Kidney epithelial cell (primary cell): ENCODE data around the gene XCR1. TPM values are rescaled to one million over a fixed set of nuclear protein-coding genes. Genes with fewer than 3 reads are reported as not detected.

Experiments used
- DNase-seq: peaks from one replicate; pipeline ENCODE4 v3.0.0-alpha.2; 2010; ENCODE audit warnings: low read depth
- H3K27me3 ChIP-seq: 2 replicates; pipeline ENCODE4 v1.6.0; 2011; ENCODE audit warnings: low read length; ENCODE audit not compliant: control insufficient read depth, insufficient read depth
- H3K36me3 ChIP-seq: 2 replicates; pipeline ENCODE4 v1.5.1; 2011; ENCODE audit warnings: low read length; ENCODE audit not compliant: control insufficient read depth, insufficient read depth
- H3K4me3 ChIP-seq: 2 replicates; pipeline ENCODE4 v1.5.1; 2011; ENCODE audit warnings: low read depth, mild to moderate bottlenecking, control low read depth, low read length
- total RNA-seq: library from RNA; depleted of rRNA; stranded (reverse); fragments of >200 nt; gene quantifications from 2 replicates; pipeline ENCODE4 v1.2.3, GENCODE V29; 2015
- TF ChIP-seq, protein P1 (sequence below): IDR thresholded peaks from 2 replicates; pipeline ENCODE4 v1.5.1; 2011; ENCODE audit warnings: mild to moderate bottlenecking, moderate library complexity, low read length, control low read depth, inconsistent platforms; ENCODE audit not compliant: insufficient read depth, poor library complexity, severe bottlenecking

XCR1 gene
- total RNA-seq, 1 donor from 2014 or later, result not detected

DNA sequence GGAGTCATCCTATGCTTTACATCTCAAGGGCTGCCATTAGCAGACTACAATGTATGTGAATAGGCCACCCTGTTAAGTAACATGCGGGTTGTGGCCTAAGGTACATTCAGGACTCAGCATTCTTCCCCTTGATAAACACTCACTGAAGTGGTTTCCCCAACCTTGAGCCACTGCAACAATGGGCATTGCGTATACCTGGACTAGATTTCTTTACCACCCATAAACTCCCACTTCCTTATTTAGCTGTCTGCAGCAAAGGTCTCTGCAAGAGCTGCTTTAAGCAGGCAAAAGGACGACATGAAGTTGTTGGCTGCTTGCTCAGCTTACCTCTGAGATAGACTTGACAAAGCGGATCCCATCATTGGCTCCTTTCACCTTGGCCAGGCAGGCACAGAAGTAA, 47.9 kb downstream of the XCR1 start:
- peaks cover 4% of the 10 kb centered on the region for H3K36me3 ChIP-seq
- TF ChIP-seq, protein P1, sequence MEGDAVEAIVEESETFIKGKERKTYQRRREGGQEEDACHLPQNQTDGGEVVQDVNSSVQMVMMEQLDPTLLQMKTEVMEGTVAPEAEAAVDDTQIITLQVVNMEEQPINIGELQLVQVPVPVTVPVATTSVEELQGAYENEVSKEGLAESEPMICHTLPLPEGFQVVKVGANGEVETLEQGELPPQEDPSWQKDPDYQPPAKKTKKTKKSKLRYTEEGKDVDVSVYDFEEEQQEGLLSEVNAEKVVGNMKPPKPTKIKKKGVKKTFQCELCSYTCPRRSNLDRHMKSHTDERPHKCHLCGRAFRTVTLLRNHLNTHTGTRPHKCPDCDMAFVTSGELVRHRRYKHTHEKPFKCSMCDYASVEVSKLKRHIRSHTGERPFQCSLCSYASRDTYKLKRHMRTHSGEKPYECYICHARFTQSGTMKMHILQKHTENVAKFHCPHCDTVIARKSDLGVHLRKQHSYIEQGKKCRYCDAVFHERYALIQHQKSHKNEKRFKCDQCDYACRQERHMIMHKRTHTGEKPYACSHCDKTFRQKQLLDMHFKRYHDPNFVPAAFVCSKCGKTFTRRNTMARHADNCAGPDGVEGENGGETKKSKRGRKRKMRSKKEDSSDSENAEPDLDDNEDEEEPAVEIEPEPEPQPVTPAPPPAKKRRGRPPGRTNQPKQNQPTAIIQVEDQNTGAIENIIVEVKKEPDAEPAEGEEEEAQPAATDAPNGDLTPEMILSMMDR, result no peak
- no peak overlapping the region for H3K4me3 ChIP-seq
- no peaks in the 10 kb centered on the region for H3K27me3 ChIP-seq
- no peak for DNase-seq

DNA sequence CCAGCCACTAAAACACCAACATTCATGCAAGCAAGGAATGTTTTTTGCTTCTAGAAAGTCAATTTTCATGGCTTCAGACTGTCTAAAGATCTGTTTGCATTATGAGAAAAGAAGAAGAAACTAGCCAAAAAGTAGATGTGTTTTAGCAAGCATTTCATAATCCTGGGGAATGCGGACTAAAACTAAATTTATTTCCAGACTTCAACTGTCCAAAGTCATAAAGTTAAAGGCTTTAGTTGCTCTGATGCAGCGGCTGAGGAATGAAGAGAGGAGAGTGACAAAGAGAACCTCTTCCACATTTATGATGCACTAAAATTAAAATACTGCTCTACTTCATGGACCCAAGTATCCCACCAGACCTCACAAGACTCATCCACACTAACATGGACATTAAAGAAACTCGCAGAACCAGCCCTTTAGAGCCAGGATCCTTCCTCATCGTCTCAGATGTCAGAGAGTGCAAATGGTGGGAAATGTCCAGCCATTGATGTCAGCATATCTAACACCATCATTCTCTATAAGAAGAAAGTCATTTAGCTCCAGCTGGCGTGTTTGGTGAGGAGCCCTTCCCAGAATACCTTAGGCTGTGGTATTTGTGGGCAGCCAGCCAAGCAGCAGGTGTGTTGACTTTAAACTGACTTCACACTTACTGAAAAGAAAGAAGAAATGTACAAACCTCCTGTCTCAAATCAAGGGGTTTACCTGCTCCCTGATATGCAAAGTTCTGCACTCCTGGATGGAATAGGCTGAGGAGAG, 49.1 kb downstream of the XCR1 start:
- Histone ChIP-seq H3K36me3 (peaks cover 4% of the 10 kb centered on the region), H3K27me3 (no peaks in the 10 kb centered on the region), H3K4me3 (no peak overlapping the region)
- no peak for DNase-seq
- TF ChIP-seq, protein P1, result no peak

DNA sequence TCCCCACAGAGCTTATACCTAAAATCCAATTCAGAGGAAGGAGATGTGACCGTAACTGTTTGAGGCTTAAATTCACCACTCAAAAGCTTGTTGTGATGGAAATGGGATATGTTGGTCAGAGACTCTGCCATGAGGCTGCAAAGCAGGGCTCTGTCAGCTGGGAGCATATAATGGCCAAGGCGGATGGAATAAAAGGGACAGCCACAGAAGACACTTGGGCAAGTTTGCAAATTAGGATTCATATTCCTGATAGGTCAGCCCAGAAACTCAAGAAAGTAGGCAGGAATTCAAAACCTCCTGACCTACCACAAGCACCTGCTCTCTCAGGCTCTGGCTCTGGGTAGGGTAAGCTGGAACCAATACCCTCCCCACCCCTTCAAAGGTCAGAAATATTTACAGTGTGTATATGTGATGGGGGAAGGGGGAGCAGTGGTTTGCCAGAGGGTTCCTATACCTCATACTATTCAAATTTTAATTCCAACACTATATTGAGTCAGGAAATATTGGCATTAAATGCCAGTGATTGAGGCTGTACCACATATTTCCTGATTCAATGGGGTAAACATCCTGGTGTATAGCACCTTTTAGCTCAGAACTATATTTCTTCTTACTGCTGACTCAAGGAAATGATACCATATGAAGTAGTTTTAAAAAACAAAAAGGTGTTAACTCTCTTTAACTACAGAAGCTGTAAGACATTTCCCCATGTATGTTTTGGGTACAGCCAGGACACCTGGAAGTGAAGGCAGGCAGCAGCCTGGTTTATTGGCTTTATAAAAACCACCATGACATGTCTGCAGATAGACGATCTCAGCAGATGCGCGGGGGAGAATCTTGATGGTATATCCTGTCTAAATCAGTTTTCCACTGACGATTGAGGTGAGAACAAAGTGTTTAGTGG, 50.8 kb downstream of the XCR1 start:
- TF ChIP-seq, protein P1, result no peak
- DNase-seq, result no peak
- H3K27me3 ChIP-seq, result no peaks in the 10 kb centered on the region
- H3K4me3 ChIP-seq, result no peak overlapping the region
- H3K36me3 ChIP-seq, result peaks cover 3% of the 10 kb centered on the region

DNA sequence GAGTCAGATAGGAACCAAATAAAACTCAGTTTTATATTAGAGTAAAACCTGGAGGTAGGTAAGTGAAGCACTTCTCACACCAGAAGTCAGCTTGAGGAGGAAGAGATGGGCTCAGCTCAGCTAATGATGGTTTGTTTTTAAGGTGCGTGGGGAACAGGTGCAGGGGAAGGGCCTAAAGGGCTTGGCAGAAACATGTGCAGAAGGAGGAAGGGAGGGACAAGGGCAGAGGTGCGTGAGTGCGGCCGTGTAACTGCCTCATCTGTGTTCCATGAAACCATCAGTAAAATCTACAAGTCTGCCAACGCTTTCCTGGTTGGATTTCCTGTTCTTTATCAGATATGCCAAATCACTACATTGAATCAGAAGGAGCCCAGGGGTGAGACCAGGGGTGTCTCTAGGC, 51.6 kb downstream of the XCR1 start:
- no peak overlapping the region for H3K4me3 ChIP-seq
- H3K36me3 ChIP-seq, result peaks cover 3% of the 10 kb centered on the region
- TF ChIP-seq, protein P1, result no peak
- no peaks in the 10 kb centered on the region for H3K27me3 ChIP-seq
- DNase-seq, result no peak

DNA sequence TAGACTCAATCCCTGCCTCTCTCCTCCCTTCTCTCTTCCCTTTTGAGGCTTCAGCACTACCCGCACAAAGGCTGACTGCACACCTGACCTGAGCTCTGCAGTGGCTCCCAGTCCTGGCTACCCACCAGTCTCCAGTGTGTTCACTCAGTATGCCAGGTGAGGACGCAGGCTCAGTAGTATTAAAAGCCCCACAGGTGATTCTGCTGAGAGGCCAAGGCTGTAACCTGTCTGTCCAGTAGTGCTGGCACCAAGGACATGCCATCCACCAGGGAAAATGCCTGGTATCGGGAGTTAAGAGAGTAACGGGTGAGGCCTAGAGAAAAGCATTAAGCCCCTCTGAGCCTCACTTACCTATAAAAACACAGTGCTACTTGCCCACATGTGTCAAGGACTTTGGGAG, 52.6 kb downstream of the XCR1 start:
- DNase-seq, result no peak
- Histone ChIP-seq H3K27me3 (no peaks in the 10 kb centered on the region), H3K36me3 (peaks cover 3% of the 10 kb centered on the region), H3K4me3 (no peak overlapping the region)
- TF ChIP-seq, protein P1, result no peak
